Left lung (tissue), 10 donors: ENCODE measurements around the gene SOS2. TPM values are rescaled to one million over a fixed set of nuclear protein-coding genes. Genes with fewer than 3 reads are reported as not detected.

ENCODE experiments used
- ATAC-seq: fragments of 200-7000 bp; cut with Tn5 transposase; one replicate; pipeline ENCODE4 v1.9.1; 2020; ENCODE audit warnings: moderate library complexity
- DNase-seq, 4 donors: peaks; one replicate each; pipeline ENCODE4 v3.0.0-alpha.2; 2013 to 2020
- H3K27ac ChIP-seq, 2 donors: fragments of 200-600 bp; sonication (generic) in 1 of 2; one replicate each; pipeline versions ENCODE4 v1.5.0 to v1.8.0; 2020 to 2021
- H3K27me3 ChIP-seq, 2 donors: fragments of 200-600 bp; sonication (generic) in 1 of 2; one replicate each; pipeline versions ENCODE4 v1.5.0 to v1.8.0; 2020 to 2021
- H3K36me3 ChIP-seq, 2 donors: fragments of 200-600 bp; sonication (generic) in 1 of 2; one replicate each; pipeline versions ENCODE4 v1.5.0 to v1.8.0; 2020 to 2021
- H3K4me1 ChIP-seq, 2 donors: fragments of 200-600 bp; one replicate each; pipeline ENCODE4 v1.8.0; 2021
- H3K4me3 ChIP-seq, 2 donors: fragments of 200-600 bp; sonication (generic) in 1 of 2; one replicate each; pipeline versions ENCODE4 v1.5.0 to v1.8.0; 2020 to 2021; ENCODE audit warnings: mild to moderate bottlenecking in 1 of 2
- H3K9me3 ChIP-seq, 2 donors: fragments of 200-600 bp; sonication (generic) in 1 of 2; one replicate each; pipeline versions ENCODE4 v1.5.0 to v1.8.0; 2020 to 2021
- intact Hi-C, 2 donors: fragments of 100-400 bp; cut with DNase I; formaldehyde crosslinking; loops; one replicate each; pipeline versions ENCODE4 v1.11.2 to v1.14.2; 2022
- polyA plus RNA-seq, 6 donors: library from polyadenylated mRNA; unstranded; fragments of 120-200 nt; gene quantifications; one replicate each; pipeline ENCODE4 v1.2.1, GENCODE V29; 2013; ENCODE audit not compliant: insufficient read length in 6 of 6
- total RNA-seq, 2 donors: library from RNA; stranded (reverse); fragmentation: NEBNext Ultra II Directional; extraction: Animal tissue kit (Norgen Biotek cat#: 25700); gene quantifications; one replicate each; pipeline ENCODE4 v1.2.1, GENCODE V29; 2021
- TF ChIP-seq, protein P1 (sequence below), 2 donors: fragments of 200-600 bp; sonication (generic) in 1 of 2; IDR thresholded peaks; one replicate each; pipeline versions ENCODE4 v1.5.0 to v1.8.0; 2021; ENCODE audit warnings: antibody characterized with exemption in 2 of 2
- donor health status: DM: no; HTN: yes; CAD: no.
- donor health status: DM: no; HTN: no; CAD: no.

Gene SOS2
- total and polyA plus RNA-seq, 8 donors, result 27.8 to 37.6 (median 36.4) TPM

DNA sequence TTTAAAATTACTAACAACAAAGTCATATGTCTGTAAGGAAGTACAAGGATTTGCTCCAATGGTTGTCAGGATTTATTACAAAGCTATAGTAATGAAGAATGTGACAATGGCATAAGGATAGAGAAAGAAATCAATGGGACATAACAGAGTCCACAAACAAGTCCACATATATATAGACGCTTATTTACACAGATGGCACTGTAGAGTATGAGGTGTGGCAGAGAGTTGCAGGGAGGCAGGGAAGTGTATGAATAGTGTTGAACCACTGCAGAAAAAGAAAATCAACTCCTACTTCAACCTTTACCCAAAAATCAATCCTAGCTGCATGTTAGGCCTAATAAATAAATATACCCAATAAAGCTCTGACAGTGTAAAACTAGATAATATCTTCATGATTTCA, 21.3 kb downstream of the SOS2 start:
- intact Hi-C loops, result no loop called here
- ATAC-seq (no peak), DNase-seq (no peak)
- Histone ChIP-seq H3K4me1 (no peaks in the 10 kb centered on the region), H3K4me3 (no peak overlapping the region), H3K27ac (no peak overlapping the region), H3K36me3 (no peaks in the 10 kb centered on the region), H3K9me3 (no peaks in the 10 kb centered on the region), H3K27me3 (no peaks in the 10 kb centered on the region)
- TF ChIP-seq, protein P1, sequence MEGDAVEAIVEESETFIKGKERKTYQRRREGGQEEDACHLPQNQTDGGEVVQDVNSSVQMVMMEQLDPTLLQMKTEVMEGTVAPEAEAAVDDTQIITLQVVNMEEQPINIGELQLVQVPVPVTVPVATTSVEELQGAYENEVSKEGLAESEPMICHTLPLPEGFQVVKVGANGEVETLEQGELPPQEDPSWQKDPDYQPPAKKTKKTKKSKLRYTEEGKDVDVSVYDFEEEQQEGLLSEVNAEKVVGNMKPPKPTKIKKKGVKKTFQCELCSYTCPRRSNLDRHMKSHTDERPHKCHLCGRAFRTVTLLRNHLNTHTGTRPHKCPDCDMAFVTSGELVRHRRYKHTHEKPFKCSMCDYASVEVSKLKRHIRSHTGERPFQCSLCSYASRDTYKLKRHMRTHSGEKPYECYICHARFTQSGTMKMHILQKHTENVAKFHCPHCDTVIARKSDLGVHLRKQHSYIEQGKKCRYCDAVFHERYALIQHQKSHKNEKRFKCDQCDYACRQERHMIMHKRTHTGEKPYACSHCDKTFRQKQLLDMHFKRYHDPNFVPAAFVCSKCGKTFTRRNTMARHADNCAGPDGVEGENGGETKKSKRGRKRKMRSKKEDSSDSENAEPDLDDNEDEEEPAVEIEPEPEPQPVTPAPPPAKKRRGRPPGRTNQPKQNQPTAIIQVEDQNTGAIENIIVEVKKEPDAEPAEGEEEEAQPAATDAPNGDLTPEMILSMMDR (IDR thresholded peaks at IDR 0.05), result no peak

DNA sequence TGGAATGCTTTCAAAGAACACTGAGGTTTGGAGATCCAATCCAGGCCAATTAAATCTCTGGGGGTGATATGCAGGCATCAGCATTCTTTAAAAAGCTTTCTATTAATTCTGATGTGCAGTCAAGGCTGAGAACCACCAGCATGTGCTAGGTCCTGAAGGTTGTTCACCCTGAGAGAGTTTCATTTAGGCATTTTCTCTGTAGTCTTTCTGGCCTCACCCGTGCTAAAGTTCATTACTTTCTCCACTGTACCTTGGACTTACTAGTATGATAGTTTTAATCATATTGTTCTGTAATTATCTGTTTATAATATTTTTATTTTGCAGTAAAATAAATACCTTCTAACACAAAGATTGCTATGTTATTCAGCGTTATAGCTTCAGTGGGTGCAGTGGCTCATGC, 32.9 kb downstream of the SOS2 start:
- H3K27ac ChIP-seq, result no peak overlapping the region
- no peaks in the 10 kb centered on the region for H3K9me3 ChIP-seq
- no peak overlapping the region for H3K4me3 ChIP-seq
- DNase-seq (no peak), ATAC-seq (no peak)
- intact Hi-C loops, result no loop called here
- H3K27me3 ChIP-seq, result no peaks in the 10 kb centered on the region
- TF ChIP-seq, protein P1 (IDR thresholded peaks at IDR 0.05), result no peak
- H3K4me1 ChIP-seq, result no peaks in the 10 kb centered on the region
- H3K36me3 ChIP-seq, result peaks cover 0 to 70% of the 10 kb centered on the region in 2 donors

DNA sequence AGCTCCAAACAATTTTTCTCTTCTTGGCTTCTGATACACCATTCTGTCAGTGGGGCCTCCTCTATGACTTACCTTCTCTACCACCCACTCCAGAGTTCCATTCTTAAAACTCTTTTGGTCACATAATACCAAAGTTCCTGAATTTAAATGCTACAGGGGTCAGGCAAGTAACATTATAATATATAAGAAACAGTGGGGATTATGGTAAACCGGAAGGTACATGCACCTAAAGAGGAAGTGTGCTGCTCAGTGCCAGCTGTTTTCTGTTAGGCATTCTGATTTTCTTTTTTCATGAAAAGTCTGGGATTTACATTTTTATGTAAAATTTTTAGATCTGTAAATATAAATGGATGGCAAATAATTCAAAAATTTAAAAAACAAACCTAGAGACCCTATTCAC, 39.9 kb downstream of the SOS2 start:
- ATAC-seq (no peak), DNase-seq (no peak)
- TF ChIP-seq, protein P1 (IDR thresholded peaks at IDR 0.05), result no peak
- Histone ChIP-seq H3K4me3 (no peak overlapping the region), H3K4me1 (no peaks in the 10 kb centered on the region), H3K27me3 (no peaks in the 10 kb centered on the region), H3K36me3 (peaks cover 0 to 47% of the 10 kb centered on the region in 2 donors), H3K9me3 (no peaks in the 10 kb centered on the region), H3K27ac (no peak overlapping the region)
- intact Hi-C loops, result no loop called here

DNA sequence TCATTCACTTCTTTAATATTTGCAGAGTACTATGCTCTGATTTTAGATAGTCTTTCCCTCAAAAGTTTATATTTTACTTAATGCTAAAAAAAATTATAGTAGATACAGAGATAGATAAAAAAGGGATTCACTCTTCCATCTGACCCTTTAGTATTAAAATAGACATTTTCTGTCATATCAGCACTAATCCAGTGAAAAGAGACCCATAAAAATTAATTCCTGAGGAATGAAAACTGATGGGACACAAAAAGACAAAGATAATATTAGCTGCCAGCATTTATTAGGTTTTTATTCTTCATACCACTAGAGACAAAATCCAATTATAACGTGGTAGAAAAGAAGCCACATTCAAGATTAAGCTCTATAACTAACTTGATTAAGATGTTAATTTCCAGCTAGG, 45.3 kb downstream of the SOS2 start:
- H3K36me3 ChIP-seq, result peaks cover 0 to 62% of the 10 kb centered on the region in 2 donors
- intact Hi-C loops, result no loop called here
- TF ChIP-seq, protein P1 (IDR thresholded peaks at IDR 0.05), result no peak
- DNase-seq (no peak), ATAC-seq (no peak)
- no peak overlapping the region for H3K27ac ChIP-seq
- H3K27me3 ChIP-seq, result no peaks in the 10 kb centered on the region
- no peak overlapping the region for H3K4me3 ChIP-seq
- H3K9me3 ChIP-seq, result no peaks in the 10 kb centered on the region
- H3K4me1 ChIP-seq, result no peaks in the 10 kb centered on the region

DNA sequence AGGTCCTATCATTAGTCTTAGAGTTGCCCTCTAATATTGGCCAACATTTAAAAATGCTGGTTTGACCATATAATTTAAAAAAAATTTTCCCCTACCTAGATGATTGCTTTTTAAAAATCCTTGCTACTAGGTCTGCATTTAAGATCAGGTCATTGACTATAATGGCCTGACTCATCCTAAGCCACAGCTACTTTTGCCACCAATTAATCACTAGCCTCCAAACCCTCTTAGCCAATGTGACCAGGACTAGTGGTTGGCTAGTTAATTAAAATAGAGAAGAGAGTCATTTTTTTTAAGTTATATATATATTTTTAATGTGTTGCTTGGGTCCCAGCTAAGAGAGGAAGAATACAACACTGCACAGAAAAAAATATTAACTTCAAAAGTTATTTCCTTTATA, 57.5 kb downstream of the SOS2 start:
- peaks cover 0 to 62% of the 10 kb centered on the region in 2 donors for H3K36me3 ChIP-seq
- H3K9me3 ChIP-seq, result no peaks in the 10 kb centered on the region
- no peak for DNase-seq
- TF ChIP-seq, protein P1 (IDR thresholded peaks at IDR 0.05), result no peak
- no peak for ATAC-seq
- no peak overlapping the region for H3K4me3 ChIP-seq
- intact Hi-C loops, result no loop called here
- no peaks in the 10 kb centered on the region for H3K27me3 ChIP-seq
- no peak overlapping the region for H3K27ac ChIP-seq
- H3K4me1 ChIP-seq, result no peaks in the 10 kb centered on the region
